Stimulated activated CD4-positive, alpha-beta T cell treated with anti-CD3 and anti-CD28 coated beads, Interleukin-15, amount 100 ng/mL, for 24 hours (primary cell): ENCODE data around the gene NKX1-2.

Experiments
- DNase-seq: peaks from one replicate; pipeline ENCODE4 v3.0.0-alpha.2; 2020

NKX1-2 gene

GRCh38 chr10:124450012-124450782 lies at the start of gene NKX1-2:
TSS of gene NKX1-2 (minus strand) at chr10:124450035. CDS start at chr10:124449943, 92 bp downstream.
- peak; percentile 45 for DNase-seq

GRCh38 chr10:124498056-124498455 lies 48.2 kb upstream of the NKX1-2 start:
- no peak for DNase-seq

- no peak for DNase-seq
Observed at GRCh38 chr10:124497196-124497881, 47.5 kb upstream of the NKX1-2 start.

- DNase-seq, result no peak
Observed at GRCh38 chr10:124496620-124497019, 46.8 kb upstream of the NKX1-2 start.

- no peak for DNase-seq
Observed at GRCh38 chr10:124496150-124496549, 46.3 kb upstream of the NKX1-2 start.

GRCh38 chr10:124495725-124496124 lies 45.9 kb upstream of the NKX1-2 start:
- no peak for DNase-seq

- no peak for DNase-seq
Observed at GRCh38 chr10:124495162-124495561, 45.3 kb upstream of the NKX1-2 start.

GRCh38 chr10:124494046-124494807 lies 44.4 kb upstream of the NKX1-2 start:
- peak; percentile 28 for DNase-seq

- DNase-seq, result no peak
Observed at GRCh38 chr10:124493214-124493882, 43.5 kb upstream of the NKX1-2 start.

- DNase-seq, result no peak
Observed at GRCh38 chr10:124492266-124492665, 42.4 kb upstream of the NKX1-2 start.

- DNase-seq, result no peak
Observed at GRCh38 chr10:124491105-124491504, 41.3 kb upstream of the NKX1-2 start.

GRCh38 chr10:124486635-124487034 lies 36.8 kb upstream of the NKX1-2 start:
- DNase-seq, result no peak

GRCh38 chr10:124484661-124485060 lies 34.8 kb upstream of the NKX1-2 start:
- no peak for DNase-seq

GRCh38 chr10:124484031-124484430 lies 34.2 kb upstream of the NKX1-2 start:
- no peak for DNase-seq

- DNase-seq, result no peak
Observed at GRCh38 chr10:124482876-124483275, 33.0 kb upstream of the NKX1-2 start.

GRCh38 chr10:124482236-124482800 lies 32.5 kb upstream of the NKX1-2 start:
- DNase-seq, result no peak

- DNase-seq, result no peak
Observed at GRCh38 chr10:124481717-124482116, 31.9 kb upstream of the NKX1-2 start.

- DNase-seq, result no peak
Observed at GRCh38 chr10:124480860-124481259, 31.0 kb upstream of the NKX1-2 start.

- no peak for DNase-seq
Observed at GRCh38 chr10:124478515-124478914, 28.7 kb upstream of the NKX1-2 start.

- DNase-seq, result no peak
Observed at GRCh38 chr10:124477614-124478363, 28.0 kb upstream of the NKX1-2 start.

- DNase-seq, result no peak
Observed at GRCh38 chr10:124476043-124476725, 26.3 kb upstream of the NKX1-2 start.
